Activated naive CD4-positive, alpha-beta T cell treated with anti-CD3 and anti-CD28 coated beads for 36 hours (primary cell): Measurements from ENCODE around the gene OXER1. TPM values are rescaled to one million over a fixed set of nuclear protein-coding genes. Genes with fewer than 3 reads are reported as not detected.
A peak's percentile ranks its signal among the peaks of the same experiment; 100 is the strongest.

Experiments used
- CTCF ChIA-PET: fragments of 350-600 bp; sonication (Branson Sonifier 250); formaldehyde crosslinking; loops from one replicate; lab custom pipeline; 2021; ENCODE audit warnings: antibody characterized with exemption; lab: Charles Lee
- DNase-seq: peaks from one replicate; pipeline ENCODE4 v3.0.0-alpha.2; 2020
- H3K27ac Mint-ChIP-seq: one replicate; pipeline ENCODE4 v1.8.0; 2021; ENCODE audit warnings: mild to moderate bottlenecking, mixed read lengths
- H3K27me3 Mint-ChIP-seq: one replicate; pipeline ENCODE4 v1.8.0; 2021; ENCODE audit warnings: low read depth, mixed read lengths
- H3K36me3 Mint-ChIP-seq: one replicate; pipeline ENCODE4 v1.8.0; 2021; ENCODE audit warnings: low read depth, mixed read lengths
- H3K4me1 Mint-ChIP-seq: one replicate; pipeline ENCODE4 v1.8.0; 2021; ENCODE audit warnings: low read depth, mixed read lengths
- H3K4me3 Mint-ChIP-seq: one replicate; pipeline ENCODE4 v1.8.0; 2021; ENCODE audit warnings: mild to moderate bottlenecking, moderate library complexity, mixed read lengths
- H3K9me3 Mint-ChIP-seq: one replicate; pipeline ENCODE4 v1.8.0; 2021; ENCODE audit warnings: mixed read lengths
- intact Hi-C: fragments of 100-400 bp; cut with micrococcal nuclease; formaldehyde crosslinking; loops from one replicate; pipeline ENCODE4 v1.15.1; 2023
- total RNA-seq, 2 experiments: library from RNA; stranded (reverse); gene quantifications; one replicate each; pipeline ENCODE4 v1.2.3, GENCODE V29; 2021

The OXER1 gene
- total RNA-seq, 2 experiments from 2014 or later: 0.14 TPM; not detected in 1

DNA sequence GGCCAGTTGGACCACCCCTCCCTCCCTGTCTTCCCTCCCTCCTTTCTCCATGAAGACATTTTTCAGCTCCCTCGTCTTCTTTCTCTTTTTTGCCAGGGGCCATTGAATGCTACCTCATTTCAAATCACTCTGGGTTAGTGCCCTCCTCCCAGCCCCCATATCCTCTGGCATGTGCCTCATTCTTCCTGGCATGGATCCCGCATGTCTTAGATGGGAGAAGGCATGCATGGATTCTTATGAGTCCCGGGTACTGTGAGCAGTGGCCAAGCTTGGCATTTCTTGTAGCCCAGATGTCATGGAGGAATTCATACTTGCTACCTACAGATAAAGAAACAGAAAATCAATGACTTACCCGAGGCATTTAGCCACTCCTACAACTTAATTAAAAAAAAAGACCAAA lies 37.4 kb upstream of the OXER1 start:
- no peak overlapping the region for H3K4me3 Mint-ChIP-seq
- DNase-seq: no peak
- H3K9me3 Mint-ChIP-seq: no peaks in the 10 kb centered on the region
- H3K27me3 Mint-ChIP-seq: no peaks in the 10 kb centered on the region
- CTCF ChIA-PET: interaction anchor here (1.2 kb wide), 1 partner anchor 27 kb away, joined by 6 read pairs; no protein-coding TSS in a partner anchor
- intact Hi-C loops: no loop called here
- H3K36me3 Mint-ChIP-seq: no peaks in the 10 kb centered on the region
- no peak overlapping the region for H3K27ac Mint-ChIP-seq
- H3K4me1 Mint-ChIP-seq: peaks cover 5% of the 10 kb centered on the region

DNA sequence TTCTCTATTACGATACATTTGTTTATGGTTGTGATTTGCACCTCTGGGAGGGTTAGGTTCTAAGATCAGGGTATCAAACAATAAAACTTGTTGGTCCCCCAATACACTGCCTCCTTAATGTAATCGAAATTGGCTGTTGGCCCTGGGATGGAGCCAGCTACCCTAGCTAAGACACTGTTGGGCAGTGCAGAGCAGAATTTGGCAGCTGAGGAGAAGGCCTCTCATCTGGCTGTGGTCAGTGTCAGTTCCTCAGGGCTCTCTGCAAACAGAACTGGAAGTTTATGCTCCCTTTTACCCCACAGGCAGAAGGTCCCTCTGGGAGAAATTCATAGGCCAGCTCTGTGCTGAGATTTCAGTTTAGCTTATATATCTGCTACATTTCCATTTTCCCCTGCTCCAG lies 37.0 kb upstream of the OXER1 start:
- intact Hi-C loops: no loop called here
- no peaks in the 10 kb centered on the region for H3K36me3 Mint-ChIP-seq
- H3K27me3 Mint-ChIP-seq: no peaks in the 10 kb centered on the region
- CTCF ChIA-PET: interaction anchor here (0.7 to 1.2 kb wide), 3 partner anchors 9 to 323 kb away, joined by 3 to 6 read pairs (median 5); no protein-coding TSS in a partner anchor
- H3K4me3 Mint-ChIP-seq: no peak overlapping the region
- H3K27ac Mint-ChIP-seq: no peak overlapping the region
- DNase-seq: no peak
- peaks cover 8% of the 10 kb centered on the region for H3K4me1 Mint-ChIP-seq
- H3K9me3 Mint-ChIP-seq: no peaks in the 10 kb centered on the region

DNA sequence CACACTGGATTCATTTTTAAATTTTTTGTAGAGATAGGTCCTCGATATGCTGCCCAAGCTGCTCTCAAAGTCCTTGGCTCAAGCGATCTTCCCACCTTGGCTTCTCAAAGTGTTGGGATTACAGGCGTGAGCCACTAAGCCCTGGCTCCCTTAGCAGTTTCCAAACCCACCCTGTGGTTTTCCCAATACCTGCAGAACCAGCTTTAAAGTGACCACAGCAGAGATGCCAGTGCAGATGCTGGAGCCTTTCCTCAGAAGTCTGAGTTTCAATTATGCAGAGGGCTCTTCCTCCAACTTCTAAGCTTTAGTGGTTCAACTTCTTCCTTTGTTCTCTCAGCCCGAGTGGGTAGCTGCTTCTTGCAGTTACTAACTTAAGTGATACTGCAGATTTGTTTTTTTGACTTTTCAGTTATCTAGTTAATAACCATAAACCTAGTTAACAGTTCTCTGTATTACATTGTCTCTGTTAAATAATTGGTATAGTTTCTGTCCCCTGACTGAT lies 36.6 kb upstream of the OXER1 start:
- peaks cover 8% of the 10 kb centered on the region for H3K4me1 Mint-ChIP-seq
- no peaks in the 10 kb centered on the region for H3K36me3 Mint-ChIP-seq
- H3K27me3 Mint-ChIP-seq: no peaks in the 10 kb centered on the region
- no peaks in the 10 kb centered on the region for H3K9me3 Mint-ChIP-seq
- no peak overlapping the region for H3K4me3 Mint-ChIP-seq
- no peak overlapping the region for H3K27ac Mint-ChIP-seq
- intact Hi-C loops: no loop called here
- no peak for DNase-seq
- CTCF ChIA-PET: interaction anchor here (0.7 to 1.2 kb wide), 3 partner anchors 9 to 323 kb away, joined by 3 to 6 read pairs (median 5); no protein-coding TSS in a partner anchor

DNA sequence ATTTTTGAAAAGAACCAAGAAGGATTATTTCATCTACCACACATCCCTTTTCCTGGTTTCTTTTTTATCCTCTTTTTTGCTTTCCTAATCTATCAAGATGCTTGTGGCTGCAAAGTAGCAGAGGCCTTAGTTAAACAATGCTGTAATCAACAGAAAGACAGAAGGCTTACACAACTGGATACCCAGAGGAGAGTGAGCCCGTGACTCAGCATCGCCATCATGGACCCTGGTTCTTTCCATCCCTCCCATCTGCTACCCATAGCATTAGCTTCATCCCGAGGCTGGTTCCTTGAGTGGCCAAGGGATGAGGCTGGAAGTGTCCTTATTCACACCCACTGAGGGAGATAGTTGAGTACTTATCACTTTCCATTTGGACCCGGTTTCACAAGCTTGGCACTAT lies 35.9 kb upstream of the OXER1 start:
- Mint-ChIP-seq H3K27ac (no peak overlapping the region), H3K4me1 (peaks cover 9% of the 10 kb centered on the region), H3K36me3 (no peaks in the 10 kb centered on the region), H3K4me3 (no peak overlapping the region), H3K27me3 (no peaks in the 10 kb centered on the region), H3K9me3 (no peaks in the 10 kb centered on the region)
- intact Hi-C loops: no loop called here
- no peak for DNase-seq
- CTCF ChIA-PET: no interaction called here

DNA sequence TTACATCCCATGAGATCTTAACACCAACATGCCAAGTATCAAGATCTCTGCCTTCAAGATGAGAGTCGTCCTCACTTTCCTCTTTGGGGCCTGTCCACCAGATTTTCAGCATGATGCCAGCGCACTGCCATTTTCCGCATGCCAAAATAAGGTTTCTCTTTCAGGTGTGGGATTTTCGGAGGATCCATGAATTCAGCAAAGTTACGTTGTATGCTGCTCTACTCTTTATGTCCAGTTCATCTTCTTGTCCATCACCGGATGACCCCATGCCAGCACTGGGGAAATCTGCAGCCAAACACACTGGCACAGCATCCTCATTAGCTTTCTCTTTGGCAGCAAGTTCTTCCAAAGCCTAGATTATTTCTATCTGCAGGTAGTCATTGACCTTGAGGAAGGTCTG lies 33.3 kb upstream of the OXER1 start:
- DNase-seq: no peak
- no peak overlapping the region for H3K27ac Mint-ChIP-seq
- intact Hi-C loops: no loop called here
- H3K4me3 Mint-ChIP-seq: no peak overlapping the region
- peaks cover 20% of the 10 kb centered on the region for H3K4me1 Mint-ChIP-seq
- no peaks in the 10 kb centered on the region for H3K36me3 Mint-ChIP-seq
- H3K27me3 Mint-ChIP-seq: peaks cover 11% of the 10 kb centered on the region
- CTCF ChIA-PET: interaction anchor here (0.7 kb wide), 1 partner anchor 40 kb away, joined by 3 read pairs; no protein-coding TSS in a partner anchor
- H3K9me3 Mint-ChIP-seq: no peaks in the 10 kb centered on the region

DNA sequence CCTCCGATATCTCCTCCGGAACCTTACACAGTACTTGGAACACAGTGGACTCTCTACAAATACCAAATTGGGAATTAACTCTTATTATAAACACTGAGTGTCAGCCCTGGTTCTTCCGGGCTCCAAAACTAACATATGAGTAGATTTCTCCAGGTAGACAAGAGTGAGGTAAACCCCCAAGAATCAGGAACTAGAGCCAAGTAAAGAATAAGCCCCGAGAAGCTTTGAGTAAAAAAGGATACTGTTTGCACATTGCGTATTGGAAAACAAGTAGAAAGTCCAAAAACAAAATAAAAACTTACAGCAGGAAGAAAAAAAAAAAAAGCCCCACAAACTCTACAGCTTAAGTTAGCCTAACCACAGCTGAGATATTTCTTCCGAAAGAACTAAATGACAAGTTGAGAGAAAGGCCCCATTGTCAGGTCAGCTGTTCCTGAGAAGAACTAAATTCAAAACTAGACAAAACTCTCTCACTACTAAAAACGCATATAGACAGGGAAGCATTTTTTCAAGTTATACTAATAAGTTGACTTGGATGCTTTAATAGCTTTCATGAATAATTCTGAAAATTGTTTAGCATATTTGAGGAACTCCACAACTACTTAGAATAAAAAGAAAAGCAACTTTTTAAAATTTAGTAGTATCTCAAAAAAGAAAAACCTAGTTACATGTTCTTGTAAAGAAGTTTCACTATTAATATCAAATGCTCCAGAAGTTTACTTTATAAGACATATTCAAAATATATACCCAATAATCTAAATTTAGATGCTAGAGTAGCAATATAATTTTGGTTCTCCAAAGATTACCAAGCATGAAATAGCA lies 32.7 kb upstream of the OXER1 start:
- H3K27ac Mint-ChIP-seq: no peak overlapping the region
- no peak for DNase-seq
- H3K36me3 Mint-ChIP-seq: no peaks in the 10 kb centered on the region
- no peak overlapping the region for H3K4me3 Mint-ChIP-seq
- H3K27me3 Mint-ChIP-seq: peaks cover 16% of the 10 kb centered on the region
- no peaks in the 10 kb centered on the region for H3K9me3 Mint-ChIP-seq
- CTCF ChIA-PET: interaction anchor here (1.3 to 1.8 kb wide), 2 partner anchors 14 to 32 kb away, joined by 4 to 5 read pairs; no protein-coding TSS in a partner anchor
- intact Hi-C loops: no loop called here
- peaks cover 25% of the 10 kb centered on the region for H3K4me1 Mint-ChIP-seq

DNA sequence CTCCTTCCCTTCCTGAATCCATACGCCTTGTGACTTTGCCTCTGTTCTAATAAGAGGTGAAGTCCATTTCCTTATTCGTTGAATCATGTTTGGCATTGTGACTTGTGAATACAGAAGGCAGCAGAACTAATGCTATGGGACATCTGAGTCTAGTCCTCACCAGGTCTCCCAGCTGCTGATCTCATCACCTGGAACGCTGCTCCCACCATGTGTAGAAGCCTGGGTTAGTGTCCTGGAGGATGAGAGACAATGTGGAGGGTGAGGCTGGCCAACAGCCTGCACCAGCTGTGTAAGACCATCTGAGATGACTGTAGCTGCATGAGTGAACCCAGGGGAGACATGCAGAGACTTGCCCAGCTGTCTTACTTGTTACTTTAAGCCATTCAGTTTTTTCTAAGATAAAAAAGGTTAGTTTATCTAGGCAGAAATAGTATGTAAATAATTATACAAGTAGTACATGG lies 31.9 kb upstream of the OXER1 start:
- Mint-ChIP-seq H3K4me3 (no peak overlapping the region), H3K4me1 (peaks cover 25% of the 10 kb centered on the region), H3K27me3 (peaks cover 24% of the 10 kb centered on the region), H3K27ac (peak overlapping the region; percentile 28), H3K36me3 (no peaks in the 10 kb centered on the region), H3K9me3 (no peaks in the 10 kb centered on the region)
- no peak for DNase-seq
- intact Hi-C loops: no loop called here
- CTCF ChIA-PET: interaction anchor here (0.5 to 1.8 kb wide), 3 partner anchors 14 to 977 kb away, joined by 3 to 5 read pairs (median 4); no protein-coding TSS in a partner anchor

DNA sequence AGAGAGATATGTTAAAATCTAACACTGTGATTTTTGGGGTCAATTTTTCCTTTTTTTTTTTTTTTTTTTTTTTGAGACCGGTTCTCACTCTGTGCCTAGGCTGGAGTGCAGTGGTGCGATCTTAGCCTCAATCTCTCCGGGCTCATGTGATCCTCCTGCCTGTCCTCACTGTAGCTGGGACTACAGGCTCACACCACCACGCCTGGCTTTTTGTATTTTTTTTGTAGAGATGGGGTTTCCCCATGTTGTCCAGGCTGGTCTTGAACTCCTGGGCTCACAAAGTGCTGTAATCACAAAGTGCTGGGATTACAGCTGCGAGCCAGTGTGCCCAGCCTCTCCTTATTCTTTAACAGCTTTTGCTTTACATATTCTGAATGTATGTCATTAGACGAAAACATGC lies 31.3 kb upstream of the OXER1 start:
- intact Hi-C loops: no loop called here
- Mint-ChIP-seq H3K4me3 (no peak overlapping the region), H3K9me3 (no peaks in the 10 kb centered on the region), H3K4me1 (peaks cover 25% of the 10 kb centered on the region), H3K27ac (no peak overlapping the region), H3K36me3 (no peaks in the 10 kb centered on the region), H3K27me3 (peaks cover 25% of the 10 kb centered on the region)
- CTCF ChIA-PET: interaction anchor here (0.9 to 1.8 kb wide), 3 partner anchors 15 to 132 kb away, joined by 4 to 5 read pairs (median 4); no protein-coding TSS in a partner anchor
- DNase-seq: no peak

DNA sequence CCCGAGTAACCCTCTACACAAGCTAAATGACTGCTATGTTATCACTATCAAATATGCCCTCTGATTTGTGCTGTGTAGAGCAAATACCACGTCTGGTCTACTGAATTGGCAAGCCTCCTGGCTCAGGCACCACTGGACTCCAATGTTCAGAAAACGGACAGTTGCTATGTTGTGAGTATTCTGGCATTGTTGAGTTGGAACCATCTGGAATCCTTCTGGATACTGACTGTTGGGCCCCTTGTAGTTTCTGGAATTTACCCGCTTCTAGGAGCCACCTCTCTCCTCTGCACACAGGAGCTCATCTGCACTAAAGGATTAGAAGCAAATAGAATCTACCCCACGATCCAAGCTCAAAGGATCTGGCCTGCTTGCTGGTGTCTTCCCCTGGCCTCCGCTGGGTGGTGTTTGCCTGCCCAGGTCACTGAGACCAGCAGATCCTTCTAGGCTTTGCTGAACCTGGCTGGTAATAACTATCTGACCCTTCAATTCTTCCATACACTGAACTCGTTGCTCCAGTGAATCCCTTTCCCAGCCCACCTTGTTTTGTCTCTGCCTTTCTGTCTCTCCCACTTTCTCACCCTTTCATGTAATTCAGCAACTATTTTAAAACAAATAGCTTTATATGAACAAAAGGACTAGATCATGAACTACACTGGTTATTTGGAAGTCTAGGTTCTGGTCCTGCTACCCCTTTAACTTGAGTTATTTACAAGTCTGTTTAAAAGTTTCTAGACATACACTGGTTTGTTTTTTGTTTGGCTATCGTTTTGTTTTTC lies 30.5 kb upstream of the OXER1 start:
- Mint-ChIP-seq H3K27ac (no peak overlapping the region), H3K4me1 (peaks cover 25% of the 10 kb centered on the region), H3K9me3 (no peaks in the 10 kb centered on the region), H3K36me3 (no peaks in the 10 kb centered on the region), H3K27me3 (peaks cover 32% of the 10 kb centered on the region), H3K4me3 (no peak overlapping the region)
- CTCF ChIA-PET: interaction anchor here (0.9 kb wide), 1 partner anchor 131 kb away, joined by 4 read pairs; no protein-coding TSS in a partner anchor
- DNase-seq: no peak
- intact Hi-C loops: loop anchor here (5.0 kb wide), 1 partner anchor 297 kb away; no protein-coding TSS in a partner anchor

DNA sequence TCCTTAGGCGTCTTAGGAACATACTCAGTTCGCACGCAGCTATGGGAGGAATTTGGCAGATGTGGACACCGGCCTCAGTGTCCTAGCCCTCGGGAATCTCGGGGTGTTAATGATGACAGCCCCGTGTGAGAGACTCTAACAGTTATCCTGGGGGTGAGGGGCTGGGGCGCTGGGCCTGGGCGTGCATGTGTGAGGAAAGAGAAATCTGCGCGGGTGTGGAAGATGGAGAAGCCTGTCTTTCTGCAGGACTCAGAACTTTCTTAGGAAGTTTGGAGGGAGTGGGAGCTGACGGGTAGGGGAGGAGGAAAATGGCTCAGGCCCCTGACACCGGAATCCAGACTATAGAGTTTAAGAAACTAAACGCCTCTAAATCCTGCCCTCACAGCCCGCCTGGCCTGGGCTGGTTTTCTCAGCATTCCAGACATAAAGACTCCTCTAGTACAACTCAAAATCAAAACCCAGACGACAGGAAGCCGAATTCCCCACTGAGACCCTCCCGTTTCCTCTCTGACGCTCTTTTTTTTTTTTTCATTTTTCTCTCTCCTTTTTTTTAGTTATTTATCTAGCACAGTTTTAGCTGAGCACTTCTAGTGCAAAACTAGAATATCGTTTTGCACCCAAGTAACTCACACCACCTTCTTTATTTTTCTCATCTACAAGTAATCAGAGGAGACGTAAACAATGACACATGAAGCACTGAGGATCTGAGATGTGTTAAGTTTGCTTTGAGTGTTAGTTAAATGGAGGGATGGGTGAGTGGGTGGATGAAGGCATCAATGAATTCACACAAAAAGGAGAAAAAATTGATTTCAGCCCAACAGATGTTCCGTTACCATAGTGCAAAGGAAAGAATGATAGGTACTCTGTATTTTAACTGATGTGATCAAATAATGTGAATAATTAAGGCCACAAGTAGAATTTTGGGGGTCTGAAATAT lies 29.7 kb upstream of the OXER1 start:
- H3K36me3 Mint-ChIP-seq: no peaks in the 10 kb centered on the region
- no peak overlapping the region for H3K27ac Mint-ChIP-seq

More for the DNA sequence above, 29.7 kb upstream of the OXER1 start:
- Mint-ChIP-seq H3K4me3 (peak overlapping the region; percentile 63), H3K27me3 (peaks cover 33% of the 10 kb centered on the region), H3K4me1 (peaks cover 25% of the 10 kb centered on the region), H3K9me3 (no peaks in the 10 kb centered on the region)
- intact Hi-C loops: loop anchor here (1.0 to 5.0 kb wide), 2 partner anchors 17 to 296 kb away; no protein-coding TSS in a partner anchor
- no peak for DNase-seq
- CTCF ChIA-PET: interaction anchor here (0.6 kb wide), 1 partner anchor 373 kb away, joined by 3 read pairs; no protein-coding TSS in a partner anchor
